Hematopoietic multipotent progenitor cell (in vitro differentiated cells): ENCODE measurements around the gene PAPPA2. TPM values are rescaled to one million over a fixed set of nuclear protein-coding genes. Genes with fewer than 3 reads are reported as not detected.

Source experiments
- DNase-seq, 3 donors: peaks; one replicate each; pipeline ENCODE4 v3.0.0-alpha.2; 2011 to 2015; ENCODE audit warnings: low read depth in 2 of 3, low spot score in 2 of 3
- total RNA-seq: library from RNA; depleted of rRNA; stranded (reverse); fragments of >200 nt; gene quantifications from one replicate; pipeline ENCODE4 v1.2.3, GENCODE V29; 2012

The PAPPA2 gene
- total RNA-seq, 1 donor, result under 0.01 TPM

- no peak for DNase-seq
Measured at GRCh38 chr1:176841238-176841637, 378.3 kb downstream of the PAPPA2 start.

GRCh38 chr1:176843352-176844297, 380.6 kb downstream of the PAPPA2 start:
- peak in 1 of 3 donors; percentile 23 for DNase-seq

- no peak for DNase-seq
Measured at GRCh38 chr1:176847052-176847451, 384.1 kb downstream of the PAPPA2 start.

- no peak for DNase-seq
Measured at GRCh38 chr1:176849281-176849680, 386.3 kb downstream of the PAPPA2 start.

GRCh38 chr1:176850871-176851270, 387.9 kb downstream of the PAPPA2 start:
- DNase-seq, result no peak

GRCh38 chr1:176852124-176852523, 389.1 kb downstream of the PAPPA2 start:
- no peak for DNase-seq

- DNase-seq, result no peak
Measured at GRCh38 chr1:176853503-176853902, 390.5 kb downstream of the PAPPA2 start.

GRCh38 chr1:176854121-176854520, 391.1 kb downstream of the PAPPA2 start:
- no peak for DNase-seq

- no peak for DNase-seq
Measured at GRCh38 chr1:176854758-176855745, 392.1 kb downstream of the PAPPA2 start.

GRCh38 chr1:176857632-176858031, 394.7 kb downstream of the PAPPA2 start:
- DNase-seq, result no peak

GRCh38 chr1:176858433-176858916, 395.5 kb downstream of the PAPPA2 start:
- DNase-seq, result no peak

GRCh38 chr1:176863613-176864012, 400.6 kb downstream of the PAPPA2 start:
- no peak for DNase-seq

- no peak for DNase-seq
Measured at GRCh38 chr1:176864211-176864610, 401.2 kb downstream of the PAPPA2 start.

- DNase-seq, result no peak
Measured at GRCh38 chr1:176866011-176866714, 403.2 kb downstream of the PAPPA2 start.

- no peak for DNase-seq
Measured at GRCh38 chr1:176869577-176869976, 406.6 kb downstream of the PAPPA2 start.

GRCh38 chr1:176876966-176877515, 414.1 kb downstream of the PAPPA2 start:
- DNase-seq, result no peak

- DNase-seq, result no peak
Measured at GRCh38 chr1:176877557-176877956, 414.6 kb downstream of the PAPPA2 start.

GRCh38 chr1:176878750-176879536, 416.0 kb downstream of the PAPPA2 start:
- no peak for DNase-seq
